Stomach (tissue), 9 donors: ENCODE measurements around the gene SDCCAG8. TPM values are rescaled to one million over a fixed set of nuclear protein-coding genes. Genes with fewer than 3 reads are reported as not detected.

Experiments used
- DNase-seq, 2 donors: peaks; one replicate each; pipeline versions ENCODE4 v3.0.0 to v3.0.0-alpha.2; 2013 to 2019
- H3K27ac ChIP-seq, 5 donors: fragments of 200-600 bp in 4 of 5; sonication (generic) in 4 of 5; one replicate each; pipeline ENCODE4 v1.5.1; 2013 to 2019; ENCODE audit warnings: mild to moderate bottlenecking in 1 of 5, moderate library complexity in 1 of 5
- H3K27me3 ChIP-seq, 3 donors: fragments of 200-600 bp; sonication (generic); one replicate each; pipeline ENCODE4 v1.5.1; 2017 to 2019; ENCODE audit warnings: mixed run types in 1 of 3
- H3K36me3 ChIP-seq, 4 donors: fragments of 200-600 bp; sonication (generic); 1 replicate in 3 of 4; 2 replicates in 1 of 4; pipeline ENCODE4 v1.5.1; 2016 to 2019
- H3K4me1 ChIP-seq, 4 donors: fragments of 200-600 bp; sonication (generic); one replicate each; pipeline ENCODE4 v1.5.1; 2016 to 2019
- H3K4me3 ChIP-seq, 4 donors: fragments of 200-600 bp; sonication (generic) in 3 of 4; one replicate each; pipeline ENCODE4 v1.5.1; 2016 to 2019; ENCODE audit warnings: mild to moderate bottlenecking in 1 of 4
- H3K9me3 ChIP-seq, 4 donors: fragments of 200-600 bp; sonication (generic); one replicate each; pipeline ENCODE4 v1.5.1; 2016 to 2019
- CTCF ChIP-seq, 7 experiments: fragments of 450-650 bp in 4 of 7; fragments of 200-600 bp in 3 of 7; sonication (generic) in 3 of 7; IDR thresholded peaks; one replicate each; pipeline ENCODE4 v1.5.1; 2016 to 2019; ENCODE audit warnings: antibody characterized with exemption in 7 of 7, control low read depth in 2 of 7, mild to moderate bottlenecking in 1 of 7
- EP300 ChIP-seq: sonication (generic); formaldehyde crosslinking; IDR thresholded peaks from one replicate; pipeline ENCODE4 v1.6.1; 2017; ENCODE audit warnings: antibody characterized with exemption
- POLR2A ChIP-seq, 4 donors: fragments of 450-650 bp; IDR thresholded peaks; one replicate each; pipeline ENCODE4 v1.6.1; 2016; ENCODE audit warnings: antibody characterized with exemption in 4 of 4, control low read depth in 2 of 4, mild to moderate bottlenecking in 1 of 4, moderate library complexity in 1 of 4
- POLR2AphosphoS5 ChIP-seq, 3 donors: sonication (generic); formaldehyde crosslinking; IDR thresholded peaks; one replicate each; pipeline ENCODE4 v1.6.1; 2016; ENCODE audit warnings: antibody characterized with exemption in 3 of 3
- WGBS, 5 donors: extraction: QIAGEN DNeasy Blood & Tissue Kit in 3 of 5; methylation state at CpG; one replicate each; pipeline versions ENCODE4 v1.1.5 to v1.1.7; 2013 to 2018; 5-methylcytosine and 5-hydroxymethylcytosine counted together
- intact Hi-C: fragments of 100-400 bp; cut with DNase I; formaldehyde crosslinking; loops from one replicate; pipeline ENCODE4 v1.15.1; 2023; ENCODE audit warnings: low total_unique reads
- polyA plus RNA-seq, 3 donors: library from polyadenylated mRNA; stranded (reverse); fragments of 200-250 nt; gene quantifications; one replicate each; pipeline ENCODE4 v1.2.3, GENCODE V29; 2013
- total RNA-seq, 5 donors: library from RNA; depleted of rRNA; stranded (reverse); fragments of >200 nt; gene quantifications; one replicate each; pipeline versions ENCODE4 v1.1.0 to v1.2.3, GENCODE V29; 2014 to 2016
- donor health status: healthy with polysubstance abuse.
- donor health status: Bipolar disorder and iron deficiency.
- donor health status: healthy.

Gene SDCCAG8
- total and polyA plus RNA-seq, 8 donors: 16.3 to 184 (median 24.5) TPM

DNA sequence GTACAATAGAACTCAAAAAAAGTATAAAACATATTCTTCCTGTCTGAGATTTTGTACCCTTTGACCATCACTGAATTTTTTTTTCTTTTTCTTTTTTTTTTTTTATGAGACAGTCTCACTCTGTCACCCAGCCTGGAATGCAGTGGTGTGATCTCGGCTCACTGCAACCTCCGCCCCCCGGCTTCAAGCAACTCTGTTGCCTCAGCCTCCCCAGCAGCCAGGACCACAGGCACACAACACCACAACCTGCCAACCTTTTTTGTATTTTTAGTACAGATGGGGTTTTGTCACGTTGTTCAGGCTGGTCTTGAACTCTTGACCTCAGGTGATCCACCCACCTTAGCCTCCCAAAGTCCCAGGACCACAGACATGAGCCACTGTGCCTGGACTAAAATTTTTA, 10.4 kb downstream of the SDCCAG8 start:
- no peak overlapping the region for H3K4me3 ChIP-seq
- 73 to 97% (median 94%) methylated on average over 4 of the region's 4 CpGs for WGBS, 5 donors
- peaks cover 10 to 72% (median 37%) of the 10 kb centered on the region in 4 donors for H3K4me1 ChIP-seq
- no peak for DNase-seq
- TF ChIP-seq CTCF (IDR thresholded peaks at IDR 0.05): no peak
- no peak for TF ChIP-seq EP300
- TF ChIP-seq POLR2A (IDR thresholded peaks at IDR 0.05): no peak
- TF ChIP-seq POLR2AphosphoS5 (IDR thresholded peaks at IDR 0.05): no peak
- H3K36me3 ChIP-seq: peaks cover 0 to 13% (median 6%) of the 10 kb centered on the region in 4 donors
- H3K9me3 ChIP-seq: no peaks in the 10 kb centered on the region
- intact Hi-C loops: no loop called here
- no peak overlapping the region for H3K27ac ChIP-seq
- no peaks in the 10 kb centered on the region for H3K27me3 ChIP-seq

DNA sequence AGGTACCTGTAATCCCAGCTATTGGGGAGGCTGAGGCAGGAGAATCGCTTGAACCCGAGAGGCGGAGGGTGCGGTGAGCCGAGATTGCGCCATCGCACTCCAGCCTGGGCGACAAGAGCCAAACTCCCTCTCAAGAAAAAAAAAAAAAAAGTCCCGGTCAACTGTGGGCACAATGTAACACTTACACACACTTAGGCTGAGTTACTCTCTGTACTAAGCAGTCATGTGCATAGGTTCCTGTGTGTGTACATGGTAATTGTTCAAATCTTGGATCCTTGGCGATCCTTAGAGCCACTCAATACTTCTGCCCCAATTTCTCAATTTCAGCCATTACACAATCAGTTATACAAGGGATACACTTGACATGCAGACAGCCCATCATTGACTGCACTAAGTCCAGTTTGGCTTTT, 11.6 kb downstream of the SDCCAG8 start:
- Histone ChIP-seq H3K27me3 (no peaks in the 10 kb centered on the region), H3K27ac (peak overlapping the region in 4 of 5 donors; percentile 13 to 74 (median 48)), H3K9me3 (no peaks in the 10 kb centered on the region), H3K4me1 (peaks cover 10 to 72% (median 34%) of the 10 kb centered on the region in 4 donors), H3K36me3 (peaks cover 0 to 26% (median 13%) of the 10 kb centered on the region in 4 donors), H3K4me3 (no peak overlapping the region)
- TF ChIP-seq CTCF (IDR thresholded peaks at IDR 0.05): no peak
- no peak for TF ChIP-seq POLR2A (IDR thresholded peaks at IDR 0.05)
- no peak for TF ChIP-seq EP300
- TF ChIP-seq POLR2AphosphoS5 (IDR thresholded peaks at IDR 0.05): no peak
- no peak for DNase-seq
- 77 to 94% (median 85%) methylated on average over 10 of the region's 10 CpGs for WGBS, 5 donors
- intact Hi-C loops: no loop called here

GRCh38 chr1:243267914-243268653, 12.2 kb downstream of the SDCCAG8 start:
- 52 to 60% (median 57%) methylated on average over 12 of the region's 12 CpGs for WGBS, 5 donors
- peaks cover 0 to 29% (median 14%) of the 10 kb centered on the region in 4 donors for H3K36me3 ChIP-seq
- DNase-seq: peak in 1 of 2 donors; percentile 45
- no peaks in the 10 kb centered on the region for H3K27me3 ChIP-seq
- peak overlapping the region in 3 of 5 donors; percentile 14 to 74 (median 58) for H3K27ac ChIP-seq
- no peak overlapping the region for H3K4me3 ChIP-seq
- intact Hi-C loops: no loop called here
- peaks cover 10 to 68% (median 32%) of the 10 kb centered on the region in 4 donors for H3K4me1 ChIP-seq
- TF ChIP-seq EP300: no peak
- H3K9me3 ChIP-seq: no peaks in the 10 kb centered on the region

GRCh38 chr1:243268751-243269460, 13.1 kb downstream of the SDCCAG8 start:
- intact Hi-C loops: no loop called here
- TF ChIP-seq CTCF (IDR thresholded peaks at IDR 0.05) (no peak), EP300 (no peak), POLR2A (IDR thresholded peaks at IDR 0.05) (no peak), POLR2AphosphoS5 (IDR thresholded peaks at IDR 0.05) (no peak)
- Histone ChIP-seq H3K4me3 (no peak overlapping the region), H3K36me3 (peaks cover 0 to 36% (median 22%) of the 10 kb centered on the region in 4 donors), H3K9me3 (no peaks in the 10 kb centered on the region), H3K27ac (peak overlapping the region in 2 of 5 donors; percentile 58 to 74), H3K4me1 (peaks cover 10 to 60% (median 31%) of the 10 kb centered on the region in 4 donors), H3K27me3 (no peaks in the 10 kb centered on the region)
- no peak for DNase-seq
- 75 to 91% (median 85%) methylated on average over 12 to 13 of the region's 13 CpGs for WGBS, 5 donors
